K562 (cell line): ENCODE data around the gene EVI5L. TPM values are rescaled to one million over a fixed set of nuclear protein-coding genes. Genes with fewer than 3 reads are reported as not detected.

ENCODE experiments used
- BHLHE40 ChIP-seq: IDR thresholded peaks from 2 replicates; pipeline ENCODE4 v1.6.1; 2011; ENCODE audit warnings: low read length, improper control_type of control experiment
- CTCF ChIP-seq, 3 experiments: IDR thresholded peaks in 2 of 3; conservative IDR thresholded peaks in 1 of 3; 2 replicates each; pipeline ENCODE4 v1.5.1; 2011 to 2012; ENCODE audit warnings: low read length in 3 of 3, mild to moderate bottlenecking in 3 of 3, control low read depth in 2 of 3, improper control_type of control experiment in 1 of 3, inconsistent platforms in 1 of 3, low read depth in 1 of 3, mixed read lengths in 1 of 3, moderate library complexity in 1 of 3; ENCODE audit not compliant: insufficient read depth in 2 of 3
- CTCFL ChIP-seq: IDR thresholded peaks from 2 replicates; pipeline ENCODE4 v1.6.1; 2011; ENCODE audit warnings: borderline replicate concordance, low read depth, mild to moderate bottlenecking, moderate library complexity, low read length; ENCODE audit not compliant: insufficient read depth, poor library complexity, severe bottlenecking
- E2F6 ChIP-seq, 2 experiments: IDR thresholded peaks; 2 replicates each; pipeline ENCODE4 v1.6.1; 2011; ENCODE audit warnings: borderline replicate concordance in 1 of 2, control low read depth in 1 of 2, low read depth in 1 of 2, low read length in 1 of 2, mild to moderate bottlenecking in 1 of 2, mixed read lengths in 1 of 2, moderate library complexity in 1 of 2; ENCODE audit not compliant: insufficient read depth in 1 of 2, insufficient read length in 1 of 2, poor library complexity in 1 of 2, severe bottlenecking in 1 of 2; ENCODE audit errors: extremely low read depth in 1 of 2
- JUND ChIP-seq, 2 experiments: IDR thresholded peaks; 2 replicates in 1 of 2; 3 replicates in 1 of 2; pipeline ENCODE4 v1.6.1; 2011; ENCODE audit warnings: borderline replicate concordance in 2 of 2, low read depth in 2 of 2, low read length in 2 of 2, improper control_type of control experiment in 1 of 2, missing biosample characterization in 1 of 2, missing genetic modification characterization in 1 of 2, missing genetic modification reagents in 1 of 2
- MAX ChIP-seq: sonication (generic); formaldehyde crosslinking; IDR thresholded peaks from 2 replicates; pipeline ENCODE4 v1.9.0; 2022; ENCODE audit warnings: mild to moderate bottlenecking, missing genetic modification reagents
- MEIS2 ChIP-seq: fragments of 450-650 bp; IDR thresholded peaks from 2 replicates; pipeline ENCODE4 v1.6.1; 2014; ENCODE audit warnings: mild to moderate bottlenecking; ENCODE audit not compliant: partially characterized antibody
- NFE2L1 ChIP-seq: fragments of 450-650 bp; IDR thresholded peaks from 2 replicates; pipeline ENCODE4 v1.6.1; 2016; ENCODE audit warnings: missing genetic modification characterization, low read depth, mild to moderate bottlenecking, missing compliant biosample characterization, moderate library complexity, borderline replicate concordance
- NR4A1 ChIP-seq, 2 experiments: fragments of 250-450 bp in 1 of 2; fragments of 450-650 bp in 1 of 2; sonication (Bioruptor Pico) in 1 of 2; IDR thresholded peaks; 2 replicates each; pipeline versions ENCODE4 v1.4.0 to v1.6.1; 2016 to 2020; ENCODE audit warnings: mild to moderate bottlenecking in 2 of 2, missing compliant biosample characterization in 1 of 2, missing genetic modification characterization in 1 of 2, moderate library complexity in 1 of 2
- POLR2AphosphoS5 ChIP-seq: IDR thresholded peaks from 2 replicates; pipeline ENCODE4 v1.6.1; 2011; ENCODE audit warnings: mild to moderate bottlenecking, low read depth, low read length, moderate library complexity; ENCODE audit not compliant: control insufficient read depth, insufficient read depth
- SNAPC5 ChIP-seq: fragments of 250-450 bp; sonication (Bioruptor Pico); IDR thresholded peaks from 2 replicates; pipeline ENCODE4 v1.8.0; 2021; ENCODE audit warnings: moderate library complexity, mild to moderate bottlenecking, inconsistent platforms
- ZNF518B ChIP-seq: fragments of 250-450 bp; sonication (Bioruptor Pico); IDR thresholded peaks from 2 replicates; pipeline ENCODE4 v1.5.0; 2021; ENCODE audit warnings: mild to moderate bottlenecking, moderate library complexity
- ZNF695 ChIP-seq: fragments of 450-650 bp; formaldehyde crosslinking; IDR thresholded peaks from 2 replicates; pipeline ENCODE4 v1.4.0; 2020; ENCODE audit warnings: mild to moderate bottlenecking, moderate library complexity
- polyA plus RNA-seq, 8 experiments: library from polyadenylated mRNA; depleted of rRNA in 4 of 8; stranded (reverse) in 5 of 8; unstranded in 3 of 8; fragments of >200 nt; fragmentation: Nextera tagmentation in 2 of 8; fragmentation: Illumina TruSeq in 1 of 8; extraction: Ambion mirVana in 2 of 8; extraction: Trizol in 1 of 8; gene quantifications; 2 replicates each; pipeline versions ENCODE4 v1.2.1 to v1.2.3, GENCODE V29; 2011 to 2014; ENCODE audit warnings: inconsistent platforms in 1 of 8, missing spikeins in 1 of 8
- total RNA-seq, 7 experiments: library from RNA; depleted of rRNA in 6 of 7; stranded (reverse); fragments of >200 nt in 6 of 7; fragmentation: Illumina TruSeq in 2 of 7; extraction: Trizol in 2 of 7; gene quantifications; 2 replicates each; pipeline versions ENCODE4 v1.2.1 to v1.2.3, GENCODE V29; 2011 to 2021; ENCODE audit warnings: low replicate concordance in 1 of 7

The EVI5L gene
- total and polyA plus RNA-seq, 9 of the 15 experiments (the other 6 are each of a cell fraction or from before 2014, with no cell fraction given): 0.69 to 1.8 (median 1.2) TPM; not detected in 2

GRCh38 chr19:7903244-7904073 lies 73.4 kb downstream of the EVI5L start, which contains the start of gene MAP2K7 (continued):
- no peak for TF ChIP-seq ZNF518B (CRISPR knock-in tag)
- peak; percentile 99 for TF ChIP-seq CTCFL
- peak; percentile 86 for TF ChIP-seq JUND (IDR thresholded peaks at IDR 0.05; ENCODE audit: borderline replicate concordance, low read depth, low read length)
- TF ChIP-seq JUND (tag; IDR thresholded peaks at IDR 0.05; ENCODE audit: borderline replicate concordance, low read depth, low read length): peak; percentile 32; the same call in 1 of the 3 replicates
- TF ChIP-seq E2F6 (IDR thresholded peaks at IDR 0.05; ENCODE audit: borderline replicate concordance in 1 of 2, extremely low read depth in 1 of 2, insufficient read depth in 1 of 2, insufficient read length in 1 of 2, low read depth in 1 of 2, low read length in 1 of 2, poor library complexity in 1 of 2, severe bottlenecking in 1 of 2): peak; percentile 97
- TF ChIP-seq NFE2L1: no peak
- TF ChIP-seq NR4A1 (CRISPR knock-in tag; IDR thresholded peaks at IDR 0.05): no peak
- TF ChIP-seq NR4A1 (tag; IDR thresholded peaks at IDR 0.05): no peak
- peak; percentile 83 for TF ChIP-seq BHLHE40
- TF ChIP-seq POLR2AphosphoS5: peak; percentile 73; the same call in 1 of the 2 replicates
- TF ChIP-seq MEIS2: peak; percentile 99
- TF ChIP-seq MAX (CRISPR knock-in tag): peak; percentile 99
- no peak for TF ChIP-seq SNAPC5 (CRISPR knock-in tag)
- no peak for TF ChIP-seq ZNF695
- peak; percentile 87 to 97 (median 96) for TF ChIP-seq CTCF (IDR thresholded peaks at IDR 0.05 in 2 of 3, conservative IDR thresholded peaks at IDR 0.05 in 1 of 3; ENCODE audit: insufficient read depth in 2 of 3, low read depth in 1 of 3, low read length in 3 of 3)
